ENCODE results near the gene KAT2B.

The KAT2B gene

DNA sequence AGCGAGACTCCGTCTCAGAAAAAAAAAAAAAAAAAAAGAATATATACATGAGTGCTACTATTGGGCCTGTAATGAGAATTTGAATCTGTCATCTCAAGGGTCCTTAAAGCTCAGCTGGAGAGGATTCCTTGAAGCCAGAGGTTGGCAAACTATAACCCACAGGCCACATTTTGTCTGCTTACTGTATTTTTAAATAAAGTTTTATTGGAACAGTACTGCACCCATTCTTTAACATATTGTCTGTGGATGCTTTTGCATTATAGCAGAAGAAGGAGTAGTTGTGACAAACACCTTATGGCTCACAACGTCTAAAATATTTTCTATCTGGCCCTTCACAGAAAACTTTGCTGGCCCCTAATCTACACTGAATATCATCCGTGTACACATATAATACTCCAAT, 85.0 kb downstream of the KAT2B start:
- H3K79me2 ChIP-seq (ENCODE audit: control insufficient read depth, insufficient read depth, low read length, unreplicated experiment), result no peaks in the 10 kb centered on the region
- no peak overlapping the region for H3K4me3 ChIP-seq (ENCODE audit: low read depth, low read length)
- H2AFZ ChIP-seq (ENCODE audit: low read length, unreplicated experiment), result no peak overlapping the region
- H3K36me3 ChIP-seq (ENCODE audit: insufficient read depth, low read length), result no peaks in the 10 kb centered on the region
- H3K27ac ChIP-seq (ENCODE audit: low read depth, low read length), result no peak overlapping the region
- H3K27me3 ChIP-seq (ENCODE audit: insufficient read depth, low read length), result no peaks in the 10 kb centered on the region
- no peaks in the 10 kb centered on the region for H3K4me1 ChIP-seq (ENCODE audit: control insufficient read depth, insufficient read depth, low read length, unreplicated experiment)

DNA sequence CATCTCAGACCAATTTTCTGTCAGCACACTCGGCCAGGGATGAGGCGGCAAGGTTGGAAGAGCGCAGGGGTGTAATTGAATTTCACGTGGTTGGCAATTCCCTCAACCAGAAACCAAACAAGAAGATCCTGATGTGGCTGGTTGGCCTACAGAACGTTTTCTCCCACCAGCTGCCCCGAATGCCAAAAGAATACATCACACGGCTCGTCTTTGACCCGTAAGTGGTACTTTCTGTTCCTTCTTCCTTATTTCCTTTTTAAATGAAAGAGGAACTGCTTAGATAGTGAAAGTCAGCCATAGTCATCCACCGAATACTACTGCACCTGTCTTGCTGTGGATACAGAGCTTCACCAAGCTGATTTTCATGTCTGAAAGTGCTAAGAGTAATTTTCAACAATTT, 85.7 kb downstream of the KAT2B start:
- H3K27me3 ChIP-seq (ENCODE audit: insufficient read depth, low read length), result no peaks in the 10 kb centered on the region
- H3K4me1 ChIP-seq (ENCODE audit: control insufficient read depth, insufficient read depth, low read length, unreplicated experiment), result no peaks in the 10 kb centered on the region
- no peak overlapping the region for H2AFZ ChIP-seq (ENCODE audit: low read length, unreplicated experiment)
- no peaks in the 10 kb centered on the region for H3K36me3 ChIP-seq (ENCODE audit: insufficient read depth, low read length)
- no peaks in the 10 kb centered on the region for H3K79me2 ChIP-seq (ENCODE audit: control insufficient read depth, insufficient read depth, low read length, unreplicated experiment)
- H3K27ac ChIP-seq (ENCODE audit: low read depth, low read length), result no peak overlapping the region
- H3K4me3 ChIP-seq (ENCODE audit: low read depth, low read length), result no peak overlapping the region

DNA sequence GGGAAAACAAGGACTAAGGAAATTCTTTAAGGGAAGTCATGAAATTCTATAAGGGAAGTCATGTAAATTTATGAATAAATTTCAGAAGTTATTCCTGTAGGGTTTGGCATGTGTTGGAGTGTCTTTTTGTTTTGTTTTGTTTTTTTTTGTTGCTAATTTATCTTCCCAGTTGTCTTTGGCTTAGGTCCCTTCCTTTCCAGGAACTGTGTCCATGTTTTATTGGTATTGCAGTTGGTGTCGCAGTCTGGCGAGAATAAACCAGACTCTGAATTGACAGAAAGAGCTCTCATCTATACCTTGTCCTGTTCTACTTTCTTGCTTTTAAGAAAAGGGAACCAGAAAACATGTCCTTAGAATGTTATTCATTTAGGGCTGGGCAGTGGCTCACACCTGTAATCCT, 88.1 kb downstream of the KAT2B start:
- Histone ChIP-seq H3K4me3 (ENCODE audit: low read depth, low read length) (no peak overlapping the region), H3K4me1 (ENCODE audit: control insufficient read depth, insufficient read depth, low read length, unreplicated experiment) (no peaks in the 10 kb centered on the region), H3K36me3 (ENCODE audit: insufficient read depth, low read length) (no peaks in the 10 kb centered on the region), H3K79me2 (ENCODE audit: control insufficient read depth, insufficient read depth, low read length, unreplicated experiment) (no peaks in the 10 kb centered on the region), H3K27ac (ENCODE audit: low read depth, low read length) (no peak overlapping the region), H2AFZ (ENCODE audit: low read length, unreplicated experiment) (no peak overlapping the region), H3K27me3 (ENCODE audit: insufficient read depth, low read length) (no peaks in the 10 kb centered on the region)

DNA sequence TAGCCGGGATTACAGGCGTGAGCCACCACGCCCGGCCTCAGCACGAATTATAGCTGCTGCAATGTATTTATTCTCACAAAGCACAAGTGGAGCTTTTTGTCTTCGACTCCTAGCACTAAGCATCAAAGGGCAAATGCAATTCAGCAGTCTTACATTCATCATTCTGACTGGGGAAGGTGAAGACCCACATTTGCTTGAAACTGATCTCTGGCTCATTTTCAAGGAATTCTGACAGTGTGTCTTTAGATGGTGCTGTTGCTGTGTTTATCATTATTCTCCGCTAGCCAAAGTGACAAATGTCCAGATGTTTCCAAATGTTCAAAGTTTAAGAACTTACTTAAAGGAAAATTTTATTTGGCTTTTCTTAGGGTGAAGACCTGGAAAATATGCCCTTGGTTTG, 89.9 kb downstream of the KAT2B start:
- H3K27ac ChIP-seq (ENCODE audit: low read depth, low read length), result no peak overlapping the region
- no peak overlapping the region for H2AFZ ChIP-seq (ENCODE audit: low read length, unreplicated experiment)
- H3K4me3 ChIP-seq (ENCODE audit: low read depth, low read length), result no peak overlapping the region
- H3K4me1 ChIP-seq (ENCODE audit: control insufficient read depth, insufficient read depth, low read length, unreplicated experiment), result no peaks in the 10 kb centered on the region
- no peaks in the 10 kb centered on the region for H3K79me2 ChIP-seq (ENCODE audit: control insufficient read depth, insufficient read depth, low read length, unreplicated experiment)
- no peaks in the 10 kb centered on the region for H3K27me3 ChIP-seq (ENCODE audit: insufficient read depth, low read length)
- no peaks in the 10 kb centered on the region for H3K36me3 ChIP-seq (ENCODE audit: insufficient read depth, low read length)

DNA sequence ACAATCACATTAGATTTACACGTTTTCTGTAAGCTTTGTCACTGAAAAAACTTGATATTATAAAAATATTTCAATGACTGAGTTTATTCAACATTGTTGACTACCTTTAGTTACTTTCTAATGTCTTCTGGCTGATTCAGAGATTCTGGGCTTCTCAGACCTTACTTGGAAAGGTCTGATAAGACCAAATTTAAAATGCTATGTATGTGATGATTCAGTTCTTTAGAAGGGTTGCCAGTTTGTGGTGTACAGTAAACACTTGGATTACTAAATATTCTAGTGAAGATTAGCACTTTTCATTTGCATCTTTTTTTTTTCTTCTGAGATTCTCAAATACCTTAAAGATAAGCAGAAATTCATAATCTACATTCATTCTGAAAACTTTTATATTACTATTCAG, 96.0 kb downstream of the KAT2B start:
- Histone ChIP-seq H3K27ac (ENCODE audit: low read depth, low read length) (no peak overlapping the region), H2AFZ (ENCODE audit: low read length, unreplicated experiment) (no peak overlapping the region), H3K79me2 (ENCODE audit: control insufficient read depth, insufficient read depth, low read length, unreplicated experiment) (no peaks in the 10 kb centered on the region), H3K36me3 (ENCODE audit: insufficient read depth, low read length) (no peaks in the 10 kb centered on the region), H3K4me1 (ENCODE audit: control insufficient read depth, insufficient read depth, low read length, unreplicated experiment) (no peaks in the 10 kb centered on the region), H3K27me3 (ENCODE audit: insufficient read depth, low read length) (no peaks in the 10 kb centered on the region), H3K4me3 (ENCODE audit: low read depth, low read length) (no peak overlapping the region)

DNA sequence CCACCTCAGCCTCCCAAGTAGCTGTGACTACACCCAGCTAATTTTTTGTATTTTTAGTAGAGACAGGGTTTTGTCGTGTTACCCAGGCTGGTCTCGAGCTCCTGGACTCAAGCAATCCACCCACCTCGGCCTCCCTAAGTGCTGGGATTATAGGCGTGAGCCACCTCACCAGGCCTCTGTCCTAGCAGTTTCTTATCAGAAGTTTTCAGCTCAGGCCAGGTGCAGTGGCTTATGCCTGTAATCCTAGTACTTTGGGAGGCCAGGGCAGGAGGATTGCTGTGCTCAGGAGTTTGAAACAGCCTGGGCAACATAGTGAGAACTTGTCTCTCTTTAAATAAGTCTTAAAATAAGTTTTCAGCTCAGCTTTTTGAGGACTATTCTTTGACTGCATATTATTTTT, 97.4 kb downstream of the KAT2B start:
- no peak overlapping the region for H3K27ac ChIP-seq (ENCODE audit: low read depth, low read length)
- H3K36me3 ChIP-seq (ENCODE audit: insufficient read depth, low read length), result no peaks in the 10 kb centered on the region
- H3K4me1 ChIP-seq (ENCODE audit: control insufficient read depth, insufficient read depth, low read length, unreplicated experiment), result no peaks in the 10 kb centered on the region
- H3K27me3 ChIP-seq (ENCODE audit: insufficient read depth, low read length), result no peaks in the 10 kb centered on the region
- H2AFZ ChIP-seq (ENCODE audit: low read length, unreplicated experiment), result no peak overlapping the region
- H3K4me3 ChIP-seq (ENCODE audit: low read depth, low read length), result no peak overlapping the region
- no peaks in the 10 kb centered on the region for H3K79me2 ChIP-seq (ENCODE audit: control insufficient read depth, insufficient read depth, low read length, unreplicated experiment)

DNA sequence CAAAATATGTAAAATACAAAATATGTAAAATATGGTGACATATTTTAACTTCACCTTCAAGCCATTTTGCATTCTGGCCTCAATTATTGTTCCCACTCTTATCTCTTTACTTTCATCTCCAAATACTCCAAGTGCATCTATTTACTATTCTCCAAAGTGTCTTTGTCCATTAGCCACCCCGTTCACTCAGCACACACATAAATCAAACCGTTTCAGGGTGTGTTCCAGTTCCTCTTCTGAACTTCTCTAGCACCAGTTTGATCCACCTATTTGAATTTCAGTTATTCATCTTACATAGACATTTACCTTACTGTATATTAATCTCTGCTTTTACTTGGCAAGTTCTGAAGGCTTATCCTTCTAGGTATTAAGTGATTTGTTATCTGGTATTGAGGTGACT, 100.6 kb downstream of the KAT2B start:
- Histone ChIP-seq H3K27me3 (ENCODE audit: insufficient read depth, low read length) (no peaks in the 10 kb centered on the region), H2AFZ (ENCODE audit: low read length, unreplicated experiment) (no peak overlapping the region), H3K27ac (ENCODE audit: low read depth, low read length) (no peak overlapping the region), H3K36me3 (ENCODE audit: insufficient read depth, low read length) (no peaks in the 10 kb centered on the region), H3K4me1 (ENCODE audit: control insufficient read depth, insufficient read depth, low read length, unreplicated experiment) (no peaks in the 10 kb centered on the region), H3K4me3 (ENCODE audit: low read depth, low read length) (no peak overlapping the region), H3K79me2 (ENCODE audit: control insufficient read depth, insufficient read depth, low read length, unreplicated experiment) (no peaks in the 10 kb centered on the region)

DNA sequence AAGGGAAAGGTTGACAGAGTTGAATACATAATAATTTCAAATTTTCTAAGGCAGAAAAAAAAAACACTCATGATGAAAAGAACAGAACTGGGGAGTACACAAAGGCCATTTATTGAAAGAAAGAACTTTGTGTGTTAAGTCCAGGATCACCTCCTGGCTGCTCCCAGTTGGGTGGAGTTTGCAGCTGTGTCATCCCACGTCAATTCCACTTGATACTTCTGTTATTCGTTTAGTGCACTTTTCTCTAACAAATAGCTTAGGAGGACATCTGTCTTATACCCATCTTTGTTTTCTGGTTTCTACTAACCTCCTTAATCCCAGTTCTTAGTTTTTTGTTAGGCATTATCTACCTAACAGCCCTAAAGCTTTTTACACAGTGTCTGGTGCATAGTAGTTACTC, 101.1 kb downstream of the KAT2B start:
- Histone ChIP-seq H3K27me3 (ENCODE audit: insufficient read depth, low read length) (no peaks in the 10 kb centered on the region), H3K79me2 (ENCODE audit: control insufficient read depth, insufficient read depth, low read length, unreplicated experiment) (no peaks in the 10 kb centered on the region), H3K36me3 (ENCODE audit: insufficient read depth, low read length) (no peaks in the 10 kb centered on the region), H3K27ac (ENCODE audit: low read depth, low read length) (no peak overlapping the region), H3K4me3 (ENCODE audit: low read depth, low read length) (no peak overlapping the region), H3K4me1 (ENCODE audit: control insufficient read depth, insufficient read depth, low read length, unreplicated experiment) (no peaks in the 10 kb centered on the region), H2AFZ (ENCODE audit: low read length, unreplicated experiment) (no peak overlapping the region)

DNA sequence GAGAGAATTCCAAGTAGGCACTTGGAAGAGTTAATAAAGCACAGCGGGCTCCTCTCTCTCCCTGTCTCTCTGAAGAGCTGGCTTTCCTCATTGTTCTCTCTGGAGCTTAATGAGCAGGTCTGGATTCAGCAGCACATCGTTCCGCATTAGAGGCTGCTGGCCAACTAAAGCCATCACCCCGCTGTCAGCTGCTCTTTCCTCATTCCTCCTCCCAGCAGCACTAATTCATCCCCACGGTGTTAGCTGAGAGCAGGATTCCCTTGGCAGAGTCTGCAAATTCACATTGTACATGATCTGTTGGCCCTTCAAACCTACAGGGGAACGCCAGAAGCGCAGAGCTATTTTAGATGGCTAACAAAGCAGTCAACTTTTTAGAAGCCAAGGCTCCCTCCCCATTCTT, 101.6 kb downstream of the KAT2B start:
- Histone ChIP-seq H3K36me3 (ENCODE audit: insufficient read depth, low read length) (no peaks in the 10 kb centered on the region), H3K4me1 (ENCODE audit: control insufficient read depth, insufficient read depth, low read length, unreplicated experiment) (no peaks in the 10 kb centered on the region), H3K79me2 (ENCODE audit: control insufficient read depth, insufficient read depth, low read length, unreplicated experiment) (no peaks in the 10 kb centered on the region), H2AFZ (ENCODE audit: low read length, unreplicated experiment) (no peak overlapping the region), H3K27me3 (ENCODE audit: insufficient read depth, low read length) (no peaks in the 10 kb centered on the region), H3K4me3 (ENCODE audit: low read depth, low read length) (no peak overlapping the region), H3K27ac (ENCODE audit: low read depth, low read length) (no peak overlapping the region)

DNA sequence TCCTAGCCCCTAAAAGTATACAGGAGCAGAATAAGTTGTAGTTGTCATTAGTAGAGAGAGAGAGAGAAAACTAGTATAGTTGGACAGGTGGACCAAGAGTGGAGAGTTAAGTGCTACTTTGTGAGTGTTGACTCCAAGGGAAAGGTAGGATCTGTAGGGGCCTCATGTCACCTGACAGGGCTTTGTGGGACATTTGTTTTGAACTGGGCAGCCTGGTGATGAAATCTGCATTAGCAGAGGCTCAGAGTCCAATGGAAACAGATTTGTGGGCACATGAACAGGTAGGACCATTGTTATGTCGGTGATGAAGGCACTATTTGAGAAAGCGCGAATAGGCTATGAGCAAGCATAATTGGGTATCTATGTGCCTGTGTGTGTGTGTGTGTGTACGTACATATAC, 102.3 kb downstream of the KAT2B start:
- no peak overlapping the region for H2AFZ ChIP-seq (ENCODE audit: low read length, unreplicated experiment)
- no peaks in the 10 kb centered on the region for H3K27me3 ChIP-seq (ENCODE audit: insufficient read depth, low read length)
- no peaks in the 10 kb centered on the region for H3K79me2 ChIP-seq (ENCODE audit: control insufficient read depth, insufficient read depth, low read length, unreplicated experiment)
- no peak overlapping the region for H3K27ac ChIP-seq (ENCODE audit: low read depth, low read length)
- no peaks in the 10 kb centered on the region for H3K36me3 ChIP-seq (ENCODE audit: insufficient read depth, low read length)
- no peaks in the 10 kb centered on the region for H3K4me1 ChIP-seq (ENCODE audit: control insufficient read depth, insufficient read depth, low read length, unreplicated experiment)
- H3K4me3 ChIP-seq (ENCODE audit: low read depth, low read length), result no peak overlapping the region

DNA sequence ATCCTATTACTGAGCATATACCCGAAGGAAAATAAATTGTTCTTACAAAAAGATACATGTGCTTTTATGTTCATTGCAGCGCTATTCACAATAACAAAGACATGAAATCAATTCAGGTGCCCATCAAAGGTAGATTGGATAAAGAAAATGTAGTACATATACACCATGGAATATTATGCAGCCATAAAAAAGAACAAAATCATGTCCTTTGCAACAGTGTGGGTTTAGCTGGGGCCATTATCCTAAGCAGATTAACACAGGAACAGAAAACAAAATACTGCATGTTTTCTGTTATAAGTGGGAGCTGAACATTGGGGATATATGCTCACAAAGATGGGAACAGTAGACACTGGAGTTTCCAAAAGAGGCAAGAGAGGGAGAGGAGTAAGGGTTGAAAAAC, 103.3 kb downstream of the KAT2B start:
- Histone ChIP-seq H3K79me2 (ENCODE audit: control insufficient read depth, insufficient read depth, low read length, unreplicated experiment) (no peaks in the 10 kb centered on the region), H3K36me3 (ENCODE audit: insufficient read depth, low read length) (no peaks in the 10 kb centered on the region), H3K27ac (ENCODE audit: low read depth, low read length) (no peak overlapping the region), H2AFZ (ENCODE audit: low read length, unreplicated experiment) (no peak overlapping the region), H3K27me3 (ENCODE audit: insufficient read depth, low read length) (no peaks in the 10 kb centered on the region), H3K4me1 (ENCODE audit: control insufficient read depth, insufficient read depth, low read length, unreplicated experiment) (no peaks in the 10 kb centered on the region), H3K4me3 (ENCODE audit: low read depth, low read length) (no peak overlapping the region)

DNA sequence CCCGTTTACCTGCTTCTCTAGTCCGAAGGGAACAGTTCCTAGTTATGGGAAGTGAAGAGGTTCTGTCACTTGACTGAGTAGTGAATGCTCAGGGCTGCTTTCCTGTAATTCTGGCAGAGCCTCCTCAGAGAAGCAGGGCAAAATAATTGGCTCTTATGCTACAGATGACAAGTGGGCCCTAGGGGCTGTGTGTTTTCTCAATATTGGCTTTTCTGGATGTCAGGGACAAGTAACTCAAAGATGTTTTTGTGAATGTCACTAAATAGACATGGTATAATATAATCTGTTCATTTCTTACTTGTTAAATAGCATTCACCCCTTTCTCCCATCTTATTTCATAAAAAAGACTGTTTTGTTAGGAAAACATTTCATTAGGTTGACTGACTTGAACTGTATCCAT, 105.6 kb downstream of the KAT2B start:
- no peaks in the 10 kb centered on the region for H3K36me3 ChIP-seq (ENCODE audit: insufficient read depth, low read length)
- H3K4me1 ChIP-seq (ENCODE audit: control insufficient read depth, insufficient read depth, low read length, unreplicated experiment), result no peaks in the 10 kb centered on the region
- H3K79me2 ChIP-seq (ENCODE audit: control insufficient read depth, insufficient read depth, low read length, unreplicated experiment), result no peaks in the 10 kb centered on the region
- H3K27ac ChIP-seq (ENCODE audit: low read depth, low read length), result no peak overlapping the region
- H2AFZ ChIP-seq (ENCODE audit: low read length, unreplicated experiment), result no peak overlapping the region
- no peaks in the 10 kb centered on the region for H3K27me3 ChIP-seq (ENCODE audit: insufficient read depth, low read length)
- H3K4me3 ChIP-seq (ENCODE audit: low read depth, low read length), result no peak overlapping the region

All from ACC112 (cell line).